ENCODE data around the gene ESYT1. TPM values are rescaled to one million over a fixed set of nuclear protein-coding genes. Genes with fewer than 3 reads are reported as not detected.
A peak's percentile ranks its signal among the peaks of the same experiment; 100 is the strongest.

Gene ESYT1
- polyA plus RNA-seq, 1 donor from 2014 or later: 19.6 TPM

DNA sequence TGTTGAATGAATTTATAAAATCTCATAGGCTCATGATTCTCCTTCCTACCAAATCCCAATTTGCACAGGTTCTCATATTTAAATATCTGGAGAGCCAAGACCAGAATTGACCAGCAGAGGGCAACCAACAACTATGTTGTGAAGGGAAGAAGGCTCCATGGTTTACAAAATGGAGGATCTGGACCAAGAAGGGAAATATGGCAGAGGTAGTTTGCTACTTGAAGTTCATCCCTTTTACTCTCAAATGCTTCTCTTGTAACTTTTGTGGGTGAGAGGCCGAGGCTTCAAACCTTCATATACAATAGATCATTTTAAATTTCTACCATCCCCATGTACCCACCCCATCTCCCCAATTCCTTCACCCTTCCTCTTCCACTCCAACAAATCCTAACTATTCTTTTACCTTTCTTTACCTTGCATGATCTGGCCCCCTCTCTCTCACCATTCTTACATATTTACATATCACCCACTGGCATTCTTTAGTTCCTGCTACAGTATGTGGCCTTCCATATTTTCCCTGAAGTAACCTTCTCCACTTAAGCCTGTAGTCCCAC is 65.0 kb downstream of the ESYT1 start:
- no peaks in the 10 kb centered on the region for H3K9me3 ChIP-seq (ENCODE audit: low read length)
- peak overlapping the region; percentile 30 for H3K27ac ChIP-seq (ENCODE audit: low read length)
- no peaks in the 10 kb centered on the region for H4K20me1 ChIP-seq (ENCODE audit: insufficient read depth)
- TF ChIP-seq EP300 (conservative IDR thresholded peaks at IDR 0.05; ENCODE audit: poor library complexity, severe bottlenecking): no peak
- peak; percentile 76 for TF ChIP-seq SMC3 (conservative IDR thresholded peaks at IDR 0.05; ENCODE audit: poor library complexity)
- no peak for TF ChIP-seq MXI1 (conservative IDR thresholded peaks at IDR 0.05; ENCODE audit: poor library complexity, severe bottlenecking)
- TF ChIP-seq EZH2 (IDR thresholded peaks at IDR 0.05; ENCODE audit: borderline replicate concordance, insufficient read depth, low read length, poor library complexity, severe bottlenecking): no peak
- peak; percentile 82 for TF ChIP-seq RAD21 (conservative IDR thresholded peaks at IDR 0.05)
- TF ChIP-seq, protein P1, sequence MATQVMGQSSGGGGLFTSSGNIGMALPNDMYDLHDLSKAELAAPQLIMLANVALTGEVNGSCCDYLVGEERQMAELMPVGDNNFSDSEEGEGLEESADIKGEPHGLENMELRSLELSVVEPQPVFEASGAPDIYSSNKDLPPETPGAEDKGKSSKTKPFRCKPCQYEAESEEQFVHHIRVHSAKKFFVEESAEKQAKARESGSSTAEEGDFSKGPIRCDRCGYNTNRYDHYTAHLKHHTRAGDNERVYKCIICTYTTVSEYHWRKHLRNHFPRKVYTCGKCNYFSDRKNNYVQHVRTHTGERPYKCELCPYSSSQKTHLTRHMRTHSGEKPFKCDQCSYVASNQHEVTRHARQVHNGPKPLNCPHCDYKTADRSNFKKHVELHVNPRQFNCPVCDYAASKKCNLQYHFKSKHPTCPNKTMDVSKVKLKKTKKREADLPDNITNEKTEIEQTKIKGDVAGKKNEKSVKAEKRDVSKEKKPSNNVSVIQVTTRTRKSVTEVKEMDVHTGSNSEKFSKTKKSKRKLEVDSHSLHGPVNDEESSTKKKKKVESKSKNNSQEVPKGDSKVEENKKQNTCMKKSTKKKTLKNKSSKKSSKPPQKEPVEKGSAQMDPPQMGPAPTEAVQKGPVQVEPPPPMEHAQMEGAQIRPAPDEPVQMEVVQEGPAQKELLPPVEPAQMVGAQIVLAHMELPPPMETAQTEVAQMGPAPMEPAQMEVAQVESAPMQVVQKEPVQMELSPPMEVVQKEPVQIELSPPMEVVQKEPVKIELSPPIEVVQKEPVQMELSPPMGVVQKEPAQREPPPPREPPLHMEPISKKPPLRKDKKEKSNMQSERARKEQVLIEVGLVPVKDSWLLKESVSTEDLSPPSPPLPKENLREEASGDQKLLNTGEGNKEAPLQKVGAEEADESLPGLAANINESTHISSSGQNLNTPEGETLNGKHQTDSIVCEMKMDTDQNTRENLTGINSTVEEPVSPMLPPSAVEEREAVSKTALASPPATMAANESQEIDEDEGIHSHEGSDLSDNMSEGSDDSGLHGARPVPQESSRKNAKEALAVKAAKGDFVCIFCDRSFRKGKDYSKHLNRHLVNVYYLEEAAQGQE (IDR thresholded peaks at IDR 0.05; ENCODE audit: borderline replicate concordance): no peak
- no peak for TF ChIP-seq TAF1 (IDR thresholded peaks at IDR 0.05; ENCODE audit: low read depth)
- TF ChIP-seq POLR2AphosphoS5 (IDR thresholded peaks at IDR 0.05): no peak
- TF ChIP-seq, protein P2, sequence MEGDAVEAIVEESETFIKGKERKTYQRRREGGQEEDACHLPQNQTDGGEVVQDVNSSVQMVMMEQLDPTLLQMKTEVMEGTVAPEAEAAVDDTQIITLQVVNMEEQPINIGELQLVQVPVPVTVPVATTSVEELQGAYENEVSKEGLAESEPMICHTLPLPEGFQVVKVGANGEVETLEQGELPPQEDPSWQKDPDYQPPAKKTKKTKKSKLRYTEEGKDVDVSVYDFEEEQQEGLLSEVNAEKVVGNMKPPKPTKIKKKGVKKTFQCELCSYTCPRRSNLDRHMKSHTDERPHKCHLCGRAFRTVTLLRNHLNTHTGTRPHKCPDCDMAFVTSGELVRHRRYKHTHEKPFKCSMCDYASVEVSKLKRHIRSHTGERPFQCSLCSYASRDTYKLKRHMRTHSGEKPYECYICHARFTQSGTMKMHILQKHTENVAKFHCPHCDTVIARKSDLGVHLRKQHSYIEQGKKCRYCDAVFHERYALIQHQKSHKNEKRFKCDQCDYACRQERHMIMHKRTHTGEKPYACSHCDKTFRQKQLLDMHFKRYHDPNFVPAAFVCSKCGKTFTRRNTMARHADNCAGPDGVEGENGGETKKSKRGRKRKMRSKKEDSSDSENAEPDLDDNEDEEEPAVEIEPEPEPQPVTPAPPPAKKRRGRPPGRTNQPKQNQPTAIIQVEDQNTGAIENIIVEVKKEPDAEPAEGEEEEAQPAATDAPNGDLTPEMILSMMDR (IDR thresholded peaks at IDR 0.05; ENCODE audit: poor library complexity, severe bottlenecking): peak; percentile 86
- H3K79me2 ChIP-seq (replicated peaks; ENCODE audit: insufficient read depth, low read length): peaks cover 8% of the 10 kb centered on the region
- no peak overlapping the region for H3K4me2 ChIP-seq (ENCODE audit: low read length)
- no peak overlapping the region for H3K4me3 ChIP-seq (ENCODE audit: low read length)
- H3K9ac ChIP-seq (ENCODE audit: low read length): no peak overlapping the region
- H3F3A ChIP-seq (ENCODE audit: insufficient read depth, low read length, poor library complexity, severe bottlenecking): peaks cover 7% of the 10 kb centered on the region
- H2AFZ ChIP-seq (ENCODE audit: low read depth, low read length): no peak overlapping the region
- no peaks in the 10 kb centered on the region for H3K27me3 ChIP-seq (ENCODE audit: insufficient read depth, low read depth, low read length)
- H3K9me2 ChIP-seq (ENCODE audit: insufficient read depth, low read length): no peaks in the 10 kb centered on the region
- H3K36me3 ChIP-seq (ENCODE audit: insufficient read depth, low read length): no peaks in the 10 kb centered on the region

Other genes starting within 250 kb of the ESYT1 start
- 45.7 and 49.3 TPM in 2 replicates for gene PYM1, start 200.4 kb upstream of the ESYT1 start, polyA plus RNA-seq
- gene DGKA, start 197.1 kb upstream of the ESYT1 start, polyA plus RNA-seq: 1.1 and 1.2 TPM in 2 replicates
- gene PMEL, start 162.2 kb upstream of the ESYT1 start, polyA plus RNA-seq: not detected in 2 replicates
- 2.3 and 2.6 TPM in 2 replicates for gene CDK2, start 161.4 kb upstream of the ESYT1 start, polyA plus RNA-seq
- gene RAB5B, start 154.2 kb upstream of the ESYT1 start, polyA plus RNA-seq: 39.6 and 43.9 TPM in 2 replicates
- 13.1 and 20.4 TPM in 2 replicates for gene SUOX, start 131.0 kb upstream of the ESYT1 start, polyA plus RNA-seq
- 4.8 and 5.0 TPM in 2 replicates for gene IKZF4, start 107.2 kb upstream of the ESYT1 start, polyA plus RNA-seq
- 598 and 686 TPM in 2 replicates for gene RPS26, start 86.3 kb upstream of the ESYT1 start, polyA plus RNA-seq
- gene ERBB3, start 48.1 kb upstream of the ESYT1 start, polyA plus RNA-seq: 0.58 and 0.78 TPM in 2 replicates
- gene PA2G4, start 23.7 kb upstream of the ESYT1 start, polyA plus RNA-seq: 109 and 115 TPM in 2 replicates
- gene RPL41, start 11.6 kb upstream of the ESYT1 start, polyA plus RNA-seq: 1,970 and 2,186 TPM in 2 replicates
- 6.7 and 11.3 TPM in 2 replicates for gene ZC3H10, start 10.0 kb upstream of the ESYT1 start, polyA plus RNA-seq
- 369 and 376 TPM in 2 replicates for gene MYL6B, start 24.3 kb downstream of the ESYT1 start, polyA plus RNA-seq
- gene MYL6, start 30.1 kb downstream of the ESYT1 start, polyA plus RNA-seq: 2,918 and 3,234 TPM in 2 replicates
- 85.6 and 93.2 TPM in 2 replicates for gene SMARCC2, start 61.2 kb downstream of the ESYT1 start, polyA plus RNA-seq
- 87.9 and 108 TPM in 2 replicates for gene RNF41, start 93.7 kb downstream of the ESYT1 start, polyA plus RNA-seq
- 54.3 and 79.1 TPM in 2 replicates for gene NABP2, start 96.1 kb downstream of the ESYT1 start, polyA plus RNA-seq
- gene SLC39A5, start 101.8 kb downstream of the ESYT1 start, polyA plus RNA-seq: 0.33 TPM in 1 of 2 replicates, not detected in the other
- gene ANKRD52, start 130.1 kb downstream of the ESYT1 start, polyA plus RNA-seq: 7.3 and 8.3 TPM in 2 replicates
- gene COQ10A, start 138.7 kb downstream of the ESYT1 start, polyA plus RNA-seq: 56.5 and 62.4 TPM in 2 replicates
- 65.7 and 101 TPM in 2 replicates for gene CS, start 172.1 kb downstream of the ESYT1 start, polyA plus RNA-seq
- 169 and 175 TPM in 2 replicates for gene CNPY2, start 187.7 kb downstream of the ESYT1 start, polyA plus RNA-seq
- 63.0 and 80.1 TPM in 2 replicates for gene PAN2, start 205.7 kb downstream of the ESYT1 start, polyA plus RNA-seq
- 0.31 TPM in 1 of 2 replicates, not detected in the other for gene IL23A, start 210.6 kb downstream of the ESYT1 start, polyA plus RNA-seq
- 88.2 and 99.3 TPM in 2 replicates for gene STAT2, start 231.8 kb downstream of the ESYT1 start, polyA plus RNA-seq
- not detected in 2 replicates for gene APOF, start 234.6 kb downstream of the ESYT1 start, polyA plus RNA-seq